HG03060 (cell line): ENCODE measurements around the gene C17orf67.

Experiments used
- ATAC-seq: cut with Tn5 transposase; IDR thresholded peaks from one replicate; pipeline ENCODE4 v1.9.1; 2021; ENCODE audit warnings: low read depth, moderate number of reproducible peaks; ENCODE audit not compliant: unreplicated experiment

Gene C17orf67, protein sequence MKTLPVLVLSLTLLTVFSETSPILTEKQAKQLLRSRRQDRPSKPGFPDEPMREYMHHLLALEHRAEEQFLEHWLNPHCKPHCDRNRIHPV

DNA sequence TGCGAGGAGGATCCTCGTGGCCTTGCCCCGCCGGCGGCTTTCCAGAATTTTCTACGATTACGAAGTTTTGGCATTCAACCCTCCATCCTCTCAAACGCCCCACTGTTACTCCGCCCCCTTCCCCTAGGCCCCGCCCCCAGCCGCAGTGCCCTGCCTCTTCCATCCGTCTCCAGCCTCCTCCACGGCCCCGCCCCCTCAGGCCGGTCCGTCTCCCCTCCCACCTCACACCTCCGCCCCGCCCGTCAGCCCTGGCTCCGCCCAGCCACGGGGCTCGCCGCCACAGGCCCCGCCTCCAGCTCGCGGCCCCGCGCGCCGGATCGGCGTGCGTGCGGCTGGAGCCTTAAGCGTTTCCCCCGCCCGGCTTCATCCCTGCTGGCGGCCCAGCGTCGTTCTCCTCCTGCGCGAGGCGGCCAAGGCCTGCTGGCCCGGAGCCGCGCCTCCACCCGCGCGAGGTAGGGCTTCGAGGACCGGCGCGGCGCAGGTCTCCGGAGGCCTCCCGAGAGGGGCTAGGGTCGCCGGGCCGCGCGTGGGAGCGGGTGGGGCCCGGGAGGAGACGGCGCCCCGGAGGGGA, at the start of gene C17orf67, which contains the start of gene DGKE:
Gene C17orf67 (minus strand): TSS at position 112 of the 571 bp plus-strand sequence. CDS start 18,110 bp downstream, outside the sequence.
Gene DGKE (plus strand): TSS at position 343 of the 571 bp plus-strand sequence. CDS start 645 bp downstream, outside the sequence.
- peak; percentile 48 for ATAC-seq

- ATAC-seq = no peak
These were observed 48.1 kb upstream of the C17orf67 start for GRCh38 chr17:56881685-56882295.

- ATAC-seq = no peak
These were observed 46.9 kb upstream of the C17orf67 start for GRCh38 chr17:56880571-56880970.

DNA sequence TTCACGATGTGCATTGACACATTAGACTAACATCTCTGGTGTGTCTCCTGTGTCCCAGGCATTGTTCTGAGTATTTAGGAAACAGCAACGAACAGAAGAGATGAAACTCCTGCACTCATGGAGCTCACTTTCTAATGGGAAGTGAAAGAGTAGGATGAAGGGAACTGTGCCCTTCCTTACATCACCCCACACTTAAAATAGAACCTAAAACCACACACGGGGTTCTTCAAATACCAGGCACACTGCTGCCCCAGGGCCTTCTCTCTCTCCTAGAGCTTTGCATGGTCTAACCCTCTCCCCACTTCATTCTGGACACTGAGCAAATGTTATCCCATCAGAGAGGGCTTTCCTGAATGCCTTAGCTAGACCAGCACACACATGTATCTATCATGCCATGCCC, 46.4 kb upstream of the C17orf67 start:
- no peak for ATAC-seq

GRCh38 chr17:56879280-56879679, 45.6 kb upstream of the C17orf67 start:
- ATAC-seq = no peak

DNA sequence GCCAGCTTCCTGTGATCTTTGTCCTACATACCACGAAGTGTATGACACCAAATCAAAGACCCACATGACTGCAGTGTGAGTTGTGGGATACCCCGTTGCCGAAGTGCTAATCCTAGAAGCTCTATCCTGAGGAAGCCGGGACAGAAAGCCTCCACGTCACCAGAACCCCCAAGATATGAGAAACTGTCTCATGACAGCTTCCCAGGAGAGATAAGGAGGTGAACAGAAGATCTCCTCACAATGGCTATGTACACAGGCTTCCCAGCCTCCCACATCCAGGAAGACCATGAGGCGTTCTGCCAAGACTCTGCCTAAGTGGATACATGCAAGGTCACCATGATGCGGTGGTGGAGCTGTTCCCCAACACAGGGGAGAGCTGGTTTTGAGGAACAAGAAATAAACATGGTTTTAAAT, 43.1 kb upstream of the C17orf67 start:
- ATAC-seq = no peak

DNA sequence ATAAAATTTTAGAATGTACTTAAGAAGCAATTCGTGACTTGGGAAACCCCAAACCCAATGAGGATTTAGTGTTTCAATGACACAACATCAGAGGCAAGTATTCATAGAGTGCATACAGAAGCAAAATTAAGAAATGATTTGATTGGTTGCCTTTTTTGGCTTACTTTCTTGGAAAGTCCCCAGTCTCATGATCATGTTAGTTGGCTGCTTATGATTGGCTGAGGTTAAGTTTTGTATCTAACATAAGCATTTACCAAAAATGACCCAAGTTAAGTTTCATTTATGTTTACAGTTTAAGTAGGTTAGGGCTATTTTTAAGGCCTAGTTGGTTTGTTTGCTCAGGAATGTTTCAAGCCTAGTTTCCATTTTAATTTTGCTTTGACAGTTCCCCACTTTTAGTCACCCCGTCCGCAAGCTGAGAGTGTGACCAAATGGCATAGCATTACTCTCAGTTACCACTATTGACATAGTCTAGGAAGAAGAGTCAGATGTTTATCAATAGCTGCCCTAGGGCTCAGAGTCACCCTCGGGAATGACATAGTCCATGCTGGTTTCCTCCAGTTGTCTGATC, 36.4 kb upstream of the C17orf67 start:
- ATAC-seq = no peak

DNA sequence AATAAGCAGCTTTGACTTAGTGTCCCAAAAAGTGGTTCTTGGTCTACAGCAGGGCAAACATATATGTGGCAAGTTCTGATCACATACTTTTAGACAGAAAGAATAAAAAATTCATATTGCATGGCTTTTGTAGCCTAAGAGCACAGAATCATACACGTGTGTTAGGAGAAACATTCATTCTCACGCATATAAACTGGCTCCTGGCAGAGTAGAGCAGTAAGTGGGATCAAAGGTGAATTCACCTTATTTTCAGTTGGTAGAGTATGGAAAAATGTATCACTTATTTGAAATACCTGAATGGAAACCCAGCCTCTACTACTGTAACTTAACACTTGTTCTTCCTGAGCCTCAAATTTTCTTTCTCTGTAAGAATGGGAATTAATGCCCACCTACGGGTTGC, 35.0 kb upstream of the C17orf67 start:
- no peak for ATAC-seq

DNA sequence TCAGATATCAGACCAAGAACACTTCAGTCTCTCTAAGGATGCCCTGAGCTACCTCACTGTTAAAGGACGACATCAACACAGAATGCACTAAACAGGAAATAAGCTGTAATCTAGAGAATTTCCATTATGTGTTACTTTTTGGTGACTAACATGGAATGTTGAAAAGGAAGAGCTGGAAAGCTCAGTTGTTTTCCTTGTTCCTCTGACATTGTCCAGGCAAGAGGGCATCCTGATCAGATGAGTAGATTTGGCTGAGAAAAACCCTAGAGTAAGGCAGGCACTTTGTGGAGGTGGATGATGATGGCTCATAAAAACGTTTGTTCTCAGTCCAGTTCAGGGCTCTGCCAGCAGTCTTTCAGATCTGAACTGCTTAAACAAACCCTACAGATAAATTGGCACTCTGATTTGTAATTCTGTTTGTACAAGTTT, 34.2 kb upstream of the C17orf67 start:
- ATAC-seq = no peak

- ATAC-seq = no peak
These were observed 32.8 kb upstream of the C17orf67 start for GRCh38 chr17:56866496-56866895.

GRCh38 chr17:56866076-56866475, 32.4 kb upstream of the C17orf67 start:
- ATAC-seq = no peak

GRCh38 chr17:56863974-56864373, 30.3 kb upstream of the C17orf67 start:
- no peak for ATAC-seq

DNA sequence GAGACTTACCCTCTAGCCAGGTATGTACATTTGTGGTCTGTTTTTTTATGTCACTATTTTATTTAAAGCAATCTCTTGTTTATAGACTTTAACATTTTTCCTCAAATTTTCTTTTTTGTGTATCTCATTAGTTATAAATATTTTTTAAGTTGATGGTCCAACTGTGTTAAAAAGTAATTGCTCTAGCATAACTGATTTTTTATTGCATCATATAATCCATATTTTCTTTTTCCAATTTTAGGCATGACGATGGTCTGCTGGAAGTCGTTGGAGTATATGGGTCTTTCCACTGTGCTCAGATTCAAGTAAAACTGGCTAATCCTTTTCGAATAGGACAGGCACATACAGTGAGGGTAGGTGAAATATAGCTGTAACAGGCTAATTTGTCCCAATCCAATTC, 28.2 kb upstream of the C17orf67 start:
- ATAC-seq = no peak

DNA sequence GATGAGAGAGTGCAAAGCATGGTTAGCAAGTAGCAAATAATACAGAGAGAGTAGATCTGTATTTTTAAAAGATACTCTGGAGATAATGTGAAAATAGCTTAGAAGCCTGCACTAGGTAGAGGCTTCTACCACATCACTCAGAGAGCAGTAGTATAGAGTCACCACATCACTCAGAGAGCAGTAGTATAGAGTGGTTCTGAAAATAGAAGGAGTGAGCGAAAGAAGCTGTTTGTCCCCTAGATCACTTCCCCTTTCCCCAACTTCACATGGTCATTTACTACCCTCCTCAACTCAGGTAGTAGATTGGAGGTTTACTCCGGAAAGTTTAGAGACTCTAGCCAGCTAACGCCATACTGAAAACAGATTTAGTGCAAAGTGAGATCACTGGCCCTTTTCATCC, 17.3 kb upstream of the C17orf67 start:
- ATAC-seq = no peak

DNA sequence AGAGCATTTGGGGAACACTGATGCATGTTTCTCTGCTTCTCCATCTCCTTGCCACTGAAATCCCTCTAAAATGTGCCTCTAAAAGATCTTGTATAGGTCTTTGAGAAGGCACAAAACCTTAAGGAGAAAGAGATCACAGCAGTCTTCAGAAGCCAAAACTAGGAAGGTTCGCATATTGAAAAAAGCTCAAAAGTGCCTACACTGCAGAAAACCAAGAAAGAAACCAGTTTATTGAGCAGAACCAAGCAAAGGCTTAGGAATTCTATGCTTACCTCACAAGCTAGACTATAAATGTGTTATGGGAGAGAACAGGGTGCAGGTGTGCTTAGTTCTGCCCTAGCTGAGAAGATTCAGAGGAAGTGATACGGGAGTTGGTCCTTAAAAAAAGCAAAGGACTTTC, 16.9 kb upstream of the C17orf67 start:
- no peak for ATAC-seq

GRCh38 chr17:56849131-56849530, 15.4 kb upstream of the C17orf67 start:
- no peak for ATAC-seq

DNA sequence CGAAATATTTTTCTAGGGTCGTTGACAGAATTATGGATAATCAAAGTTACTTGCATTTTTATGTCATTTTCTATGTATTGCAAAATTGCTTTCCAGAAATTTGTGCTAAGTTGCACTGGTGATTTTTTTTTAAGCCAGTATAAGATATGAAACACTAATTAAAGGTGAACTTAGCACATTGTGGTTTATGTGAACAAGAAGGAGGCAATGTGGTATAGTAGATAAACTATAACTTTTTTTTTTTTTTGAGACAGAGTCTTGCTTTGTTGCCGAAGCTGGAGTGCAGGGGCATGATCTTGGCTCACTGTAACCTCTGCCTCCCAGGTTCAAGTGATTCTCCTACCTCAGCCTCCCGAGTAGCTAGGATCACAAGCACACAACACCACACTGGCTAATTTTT, 13.4 kb upstream of the C17orf67 start:
- ATAC-seq = no peak

DNA sequence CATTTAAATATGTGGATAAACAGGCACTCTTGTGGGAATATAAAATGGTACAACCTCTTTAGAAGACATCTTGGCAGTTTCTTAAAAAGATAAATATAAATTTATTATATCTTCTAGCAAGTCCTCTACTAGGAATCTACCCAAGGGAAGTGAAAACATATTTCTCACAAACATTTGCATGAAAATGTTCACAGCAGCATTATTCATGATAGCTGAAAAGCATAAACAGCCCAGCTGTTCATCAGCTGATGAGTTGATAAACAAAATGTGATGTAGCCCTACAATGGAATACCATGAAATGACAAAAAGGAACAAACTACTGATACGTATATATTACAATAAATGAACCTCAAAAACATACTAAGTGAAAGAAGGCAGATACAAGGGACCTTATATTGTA, 12.2 kb upstream of the C17orf67 start:
- no peak for ATAC-seq

DNA sequence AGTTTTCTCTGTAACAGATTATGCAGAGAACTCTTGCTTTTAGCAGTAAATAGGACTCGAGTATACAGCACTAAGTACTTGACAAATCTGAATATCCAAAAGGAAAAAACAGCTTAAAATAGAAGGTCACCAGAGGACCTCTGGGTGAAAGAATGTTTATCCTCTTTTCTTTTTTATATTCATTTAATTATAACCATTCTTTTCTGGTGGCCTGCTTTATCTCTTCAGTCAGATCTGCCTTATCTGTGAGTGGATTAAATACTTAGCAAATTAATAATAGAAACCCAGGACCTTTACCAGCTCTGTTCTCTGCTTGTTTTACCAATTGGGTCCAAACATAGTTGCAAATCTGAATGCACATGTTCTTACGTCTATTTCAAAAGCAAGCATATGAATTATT, 8.9 kb upstream of the C17orf67 start:
- ATAC-seq = no peak

GRCh38 chr17:56838687-56839086, 5.0 kb upstream of the C17orf67 start:
- no peak for ATAC-seq

DNA sequence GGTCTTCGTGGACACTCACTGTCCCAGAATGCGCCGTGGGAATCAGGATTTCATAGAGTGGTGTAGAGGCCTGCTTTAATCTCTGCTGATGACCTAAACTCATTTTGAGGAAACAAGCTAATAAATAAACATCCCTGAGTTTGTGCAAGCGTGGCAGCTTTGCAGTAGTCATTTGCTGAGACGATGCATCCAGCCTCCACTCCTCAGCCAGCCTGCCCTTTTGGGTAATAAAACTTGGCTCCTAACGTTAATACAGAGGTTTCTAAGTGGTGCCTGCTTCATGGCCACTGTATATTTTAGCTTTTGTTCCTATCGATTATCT, 1.5 kb upstream of the C17orf67 start:
- ATAC-seq = no peak
